Fibroblast of lung (primary cell): ENCODE data around the gene OMP. TPM values are rescaled to one million over a fixed set of nuclear protein-coding genes. Genes with fewer than 3 reads are reported as not detected.

Experiments
- DNase-seq, 2 donors: peaks; one replicate each; pipeline versions ENCODE4 v3.0.0 to v3.0.0-alpha.2; 2010; ENCODE audit warnings: low read depth in 2 of 2
- H2AFZ ChIP-seq: 2 replicates; pipeline ENCODE4 v1.5.1; 2012; ENCODE audit warnings: low read length, control low read depth, inconsistent platforms
- H3K27ac ChIP-seq: 2 replicates; pipeline ENCODE4 v1.5.1; 2011; ENCODE audit warnings: low read length, control low read depth; ENCODE audit not compliant: insufficient read depth
- H3K27me3 ChIP-seq: 2 replicates; pipeline ENCODE4 v1.5.1; 2011; ENCODE audit warnings: mild to moderate bottlenecking, low read length; ENCODE audit not compliant: control insufficient read depth, insufficient read depth
- H3K36me3 ChIP-seq: 2 replicates; pipeline ENCODE4 v1.5.1; 2011; ENCODE audit warnings: low read length; ENCODE audit not compliant: control insufficient read depth, insufficient read depth
- H3K4me1 ChIP-seq: 2 replicates; pipeline ENCODE4 v1.5.1; 2011; ENCODE audit warnings: low read length; ENCODE audit not compliant: control insufficient read depth, insufficient read depth; ENCODE audit errors: extremely low read depth
- H3K4me2 ChIP-seq: 2 replicates; pipeline ENCODE4 v1.5.1; 2011; ENCODE audit warnings: low read length, control low read depth; ENCODE audit not compliant: insufficient read depth; ENCODE audit errors: extremely low read depth
- H3K4me3 ChIP-seq, 4 experiments: fragments of 200-600 bp in 1 of 4; sonication (generic) in 1 of 4; replicated peaks in 1 of 4; 2 replicates each; pipeline ENCODE4 v1.5.1; 2011 to 2016; ENCODE audit warnings: low read length in 4 of 4, low read depth in 3 of 4, mild to moderate bottlenecking in 3 of 4, control low read depth in 2 of 4, inconsistent platforms in 1 of 4, mixed read lengths in 1 of 4; ENCODE audit not compliant: insufficient read depth in 1 of 4; ENCODE audit errors: control extremely low read depth in 1 of 4
- H3K79me2 ChIP-seq: 2 replicates; pipeline ENCODE4 v1.5.1; 2012; ENCODE audit warnings: mild to moderate bottlenecking, low read length, inconsistent platforms; ENCODE audit not compliant: control insufficient read depth, insufficient read depth
- H3K9ac ChIP-seq: 2 replicates; pipeline ENCODE4 v1.5.1; 2011; ENCODE audit warnings: mild to moderate bottlenecking, low read length, control low read depth; ENCODE audit not compliant: insufficient read depth
- H3K9me3 ChIP-seq: 2 replicates; pipeline ENCODE4 v1.5.1; 2012; ENCODE audit warnings: low read depth, low read length; ENCODE audit not compliant: control insufficient read depth, insufficient read depth
- H4K20me1 ChIP-seq: 2 replicates; pipeline ENCODE4 v1.5.1; 2011; ENCODE audit warnings: low read length; ENCODE audit not compliant: control insufficient read depth, insufficient read depth; ENCODE audit errors: extremely low read depth
- EZH2 ChIP-seq: IDR thresholded peaks from 2 replicates; pipeline ENCODE4 v1.5.1; 2012; ENCODE audit warnings: low read length, control low read depth, mild to moderate bottlenecking; ENCODE audit errors: missing control alignments
- polyA plus RNA-seq, 2 donors: library from polyadenylated mRNA; depleted of rRNA in 1 of 2; stranded (reverse) in 1 of 2; unstranded in 1 of 2; fragments of >200 nt; gene quantifications; 2 replicates each; pipeline ENCODE4 v1.2.1, GENCODE V29; 2011 to 2012; ENCODE audit warnings: missing spikeins in 1 of 2
- total RNA-seq: library from RNA; depleted of rRNA; stranded (reverse); fragments of >200 nt; gene quantifications from 2 replicates; pipeline ENCODE4 v1.2.1, GENCODE V29; 2014
- TF ChIP-seq, protein P1 (sequence below), 2 donors: IDR thresholded peaks in 1 of 2; conservative IDR thresholded peaks in 1 of 2; 1 replicate in 1 of 2; 2 replicates in 1 of 2; pipeline ENCODE4 v1.5.1; 2011 to 2012; ENCODE audit warnings: low read length in 2 of 2, control low read depth in 1 of 2, inconsistent platforms in 1 of 2, low read depth in 1 of 2, mild to moderate bottlenecking in 1 of 2

Gene OMP
- total and polyA plus RNA-seq, 2 donors (not counting 1 experiment from before 2014, with no cell fraction given): 0.83 TPM; not detected in 1

DNA sequence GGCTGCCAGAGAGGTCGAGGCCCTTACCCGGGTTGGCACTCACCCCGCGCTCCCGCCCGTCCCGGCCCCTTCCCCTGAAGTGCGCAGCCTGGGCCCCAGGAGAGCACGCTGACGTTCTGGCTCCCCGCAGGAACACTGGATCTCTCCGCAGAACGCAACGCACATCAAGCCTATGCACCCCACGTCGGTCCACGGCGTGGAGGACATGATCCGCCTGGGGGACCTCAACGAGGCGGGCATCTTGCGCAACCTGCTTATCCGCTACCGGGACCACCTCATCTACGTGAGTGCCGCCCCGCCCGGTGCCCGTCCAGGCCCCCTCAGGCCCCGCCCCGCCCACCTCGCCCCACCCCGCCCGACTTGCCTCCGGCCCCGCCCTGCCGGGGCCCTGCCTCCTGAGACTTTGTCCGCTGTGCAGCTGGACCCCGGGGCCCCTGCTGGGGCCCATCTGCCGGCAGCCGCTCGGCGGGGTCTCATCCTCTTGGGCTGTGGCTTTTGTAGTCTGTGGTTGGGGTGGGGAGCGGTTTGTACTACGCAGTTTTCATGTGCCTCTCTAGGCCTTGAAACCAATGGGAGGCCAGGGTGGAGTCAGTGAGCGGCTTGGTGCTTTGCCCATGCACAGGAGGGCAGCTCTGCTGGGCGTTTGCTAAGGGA is 45.2 kb downstream of the OMP start:
- Histone ChIP-seq H3K4me2 (no peak overlapping the region), H3K9ac (no peak overlapping the region), H4K20me1 (no peaks in the 10 kb centered on the region), H3K36me3 (no peaks in the 10 kb centered on the region), H2AFZ (no peak overlapping the region), H3K79me2 (no peaks in the 10 kb centered on the region), H3K4me1 (no peaks in the 10 kb centered on the region), H3K4me3 (peak overlapping the region in 1 of 4 experiments; percentile 28), H3K27me3 (no peaks in the 10 kb centered on the region), H3K27ac (no peak overlapping the region), H3K9me3 (no peaks in the 10 kb centered on the region)
- peak; percentile 22 to 28 for DNase-seq
- TF ChIP-seq, protein P1, sequence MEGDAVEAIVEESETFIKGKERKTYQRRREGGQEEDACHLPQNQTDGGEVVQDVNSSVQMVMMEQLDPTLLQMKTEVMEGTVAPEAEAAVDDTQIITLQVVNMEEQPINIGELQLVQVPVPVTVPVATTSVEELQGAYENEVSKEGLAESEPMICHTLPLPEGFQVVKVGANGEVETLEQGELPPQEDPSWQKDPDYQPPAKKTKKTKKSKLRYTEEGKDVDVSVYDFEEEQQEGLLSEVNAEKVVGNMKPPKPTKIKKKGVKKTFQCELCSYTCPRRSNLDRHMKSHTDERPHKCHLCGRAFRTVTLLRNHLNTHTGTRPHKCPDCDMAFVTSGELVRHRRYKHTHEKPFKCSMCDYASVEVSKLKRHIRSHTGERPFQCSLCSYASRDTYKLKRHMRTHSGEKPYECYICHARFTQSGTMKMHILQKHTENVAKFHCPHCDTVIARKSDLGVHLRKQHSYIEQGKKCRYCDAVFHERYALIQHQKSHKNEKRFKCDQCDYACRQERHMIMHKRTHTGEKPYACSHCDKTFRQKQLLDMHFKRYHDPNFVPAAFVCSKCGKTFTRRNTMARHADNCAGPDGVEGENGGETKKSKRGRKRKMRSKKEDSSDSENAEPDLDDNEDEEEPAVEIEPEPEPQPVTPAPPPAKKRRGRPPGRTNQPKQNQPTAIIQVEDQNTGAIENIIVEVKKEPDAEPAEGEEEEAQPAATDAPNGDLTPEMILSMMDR (conservative IDR thresholded peaks at IDR 0.05 in 1 of 2, IDR thresholded peaks at IDR 0.05 in 1 of 2; ENCODE audit: low read depth in 1 of 2, low read length in 2 of 2): no peak
- no peak for TF ChIP-seq EZH2

DNA sequence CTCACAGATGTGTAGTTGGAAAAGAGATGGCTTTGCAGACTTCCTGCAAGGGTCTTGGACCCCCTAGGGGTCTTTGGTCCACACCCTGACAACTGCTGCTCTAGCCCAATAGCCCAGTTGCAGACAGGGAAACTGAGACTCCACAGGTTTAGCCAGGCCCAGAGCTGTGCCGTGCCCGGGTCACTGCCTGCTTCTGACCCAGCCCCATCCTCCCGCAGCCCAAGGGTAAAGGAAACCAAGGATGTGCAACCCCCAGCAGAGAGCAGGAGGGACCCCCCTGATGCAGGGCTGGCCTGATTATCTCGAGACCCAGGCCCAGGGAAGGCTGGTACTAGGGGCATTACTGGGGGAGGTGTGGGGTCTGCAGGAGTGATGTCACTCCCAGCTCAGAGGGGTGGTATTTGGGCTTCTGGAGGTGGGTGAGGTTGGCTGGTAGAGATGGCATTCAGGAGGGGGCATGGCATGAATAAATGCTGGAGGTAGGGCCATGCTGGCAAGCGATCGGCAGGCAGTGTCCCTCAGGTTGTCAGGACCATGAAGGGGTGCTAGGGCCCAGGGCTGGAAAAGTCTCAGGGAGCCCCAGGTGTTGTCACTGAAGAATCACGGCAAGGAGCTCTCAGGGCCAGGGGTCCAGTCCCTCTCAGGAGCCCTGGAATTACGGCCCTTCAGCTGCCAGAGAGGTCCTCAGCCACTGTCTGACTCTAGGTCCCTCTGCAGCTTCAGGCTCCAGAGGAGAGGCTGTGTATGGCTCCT is 46.5 kb downstream of the OMP start:
- no peaks in the 10 kb centered on the region for H3K27me3 ChIP-seq
- H3K27ac ChIP-seq: no peak overlapping the region
- no peaks in the 10 kb centered on the region for H3K4me1 ChIP-seq

More for the DNA sequence above, 46.5 kb downstream of the OMP start:
- H3K9me3 ChIP-seq: no peaks in the 10 kb centered on the region
- no peak overlapping the region for H3K4me3 ChIP-seq
- H4K20me1 ChIP-seq: no peaks in the 10 kb centered on the region
- H2AFZ ChIP-seq: no peak overlapping the region
- no peak overlapping the region for H3K9ac ChIP-seq
- H3K79me2 ChIP-seq: no peaks in the 10 kb centered on the region
- TF ChIP-seq, protein P1 (conservative IDR thresholded peaks at IDR 0.05 in 1 of 2, IDR thresholded peaks at IDR 0.05 in 1 of 2; ENCODE audit: low read depth in 1 of 2, low read length in 2 of 2): no peak
- TF ChIP-seq EZH2: no peak
- H3K4me2 ChIP-seq: no peak overlapping the region
- DNase-seq: no peak
- H3K36me3 ChIP-seq: no peaks in the 10 kb centered on the region
